NT2/D1 (cell line): ENCODE measurements around the gene ADCY10.

Experiments
- YY1 ChIP-seq: IDR thresholded peaks from 2 replicates; pipeline ENCODE4 v1.6.1; 2011; ENCODE audit not compliant: insufficient read length, insufficient read depth
- ZNF274 ChIP-seq: IDR thresholded peaks from 2 replicates; pipeline ENCODE4 v1.6.1; 2011; ENCODE audit warnings: mild to moderate bottlenecking, low read depth, low read length

- TF ChIP-seq YY1, result no peak
- no peak for TF ChIP-seq ZNF274
Observed at GRCh38 chr1:167790117-167790516, 123.8 kb downstream of the ADCY10 start.
